Hair follicular keratinocyte (primary cell): ENCODE measurements around the gene POR. TPM values are rescaled to one million over a fixed set of nuclear protein-coding genes. Genes with fewer than 3 reads are reported as not detected.

ENCODE experiments used
- total RNA-seq: library from RNA; depleted of rRNA; stranded (reverse); fragments of >200 nt; gene quantifications from 2 replicates; pipeline ENCODE4 v1.2.3, GENCODE V29; 2015

POR gene
- 68.3 and 74.8 TPM in 2 replicates for total RNA-seq

DNA sequence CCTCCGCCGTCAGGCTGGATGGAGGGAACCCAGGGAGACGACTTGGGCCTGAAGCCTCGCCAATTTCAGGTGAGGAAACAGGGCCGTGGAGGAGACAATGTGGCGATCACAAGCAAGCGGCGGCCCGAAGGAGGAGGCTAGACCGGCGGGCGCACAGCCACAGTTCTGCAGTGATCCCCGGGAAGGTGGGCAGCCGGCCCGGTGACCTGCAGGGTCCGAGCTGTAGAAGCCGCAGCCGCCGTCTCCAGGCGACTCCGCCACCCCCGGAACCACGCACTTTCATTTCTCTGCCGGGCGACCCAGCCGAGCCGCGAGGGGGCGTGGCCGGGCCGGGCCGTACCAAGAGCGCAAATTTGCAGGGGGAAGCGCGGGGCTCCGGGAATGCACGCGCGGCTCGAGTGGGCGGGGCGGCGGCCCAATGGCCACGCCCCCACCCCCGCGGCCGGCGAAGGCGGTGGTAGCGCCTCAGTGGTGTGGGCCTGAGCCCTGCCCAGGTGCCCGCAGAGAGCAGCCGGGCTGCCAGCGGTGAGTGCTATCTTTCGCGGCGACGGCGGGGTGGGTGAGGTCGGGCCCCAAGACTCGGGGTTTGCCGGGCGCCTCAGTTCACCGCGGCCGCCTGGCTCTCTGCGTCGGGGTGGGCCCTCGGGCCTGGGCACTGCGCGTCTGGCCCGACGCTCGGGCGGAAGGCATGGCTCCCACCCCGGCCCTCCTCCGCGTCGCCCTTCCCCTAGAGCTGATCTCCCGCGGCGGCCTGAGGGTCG, at the start of gene POR:
Gene POR (plus strand): TSS at position 501 of the 761 bp plus-strand sequence. CDS start 38,847 bp downstream, outside the sequence.

DNA sequence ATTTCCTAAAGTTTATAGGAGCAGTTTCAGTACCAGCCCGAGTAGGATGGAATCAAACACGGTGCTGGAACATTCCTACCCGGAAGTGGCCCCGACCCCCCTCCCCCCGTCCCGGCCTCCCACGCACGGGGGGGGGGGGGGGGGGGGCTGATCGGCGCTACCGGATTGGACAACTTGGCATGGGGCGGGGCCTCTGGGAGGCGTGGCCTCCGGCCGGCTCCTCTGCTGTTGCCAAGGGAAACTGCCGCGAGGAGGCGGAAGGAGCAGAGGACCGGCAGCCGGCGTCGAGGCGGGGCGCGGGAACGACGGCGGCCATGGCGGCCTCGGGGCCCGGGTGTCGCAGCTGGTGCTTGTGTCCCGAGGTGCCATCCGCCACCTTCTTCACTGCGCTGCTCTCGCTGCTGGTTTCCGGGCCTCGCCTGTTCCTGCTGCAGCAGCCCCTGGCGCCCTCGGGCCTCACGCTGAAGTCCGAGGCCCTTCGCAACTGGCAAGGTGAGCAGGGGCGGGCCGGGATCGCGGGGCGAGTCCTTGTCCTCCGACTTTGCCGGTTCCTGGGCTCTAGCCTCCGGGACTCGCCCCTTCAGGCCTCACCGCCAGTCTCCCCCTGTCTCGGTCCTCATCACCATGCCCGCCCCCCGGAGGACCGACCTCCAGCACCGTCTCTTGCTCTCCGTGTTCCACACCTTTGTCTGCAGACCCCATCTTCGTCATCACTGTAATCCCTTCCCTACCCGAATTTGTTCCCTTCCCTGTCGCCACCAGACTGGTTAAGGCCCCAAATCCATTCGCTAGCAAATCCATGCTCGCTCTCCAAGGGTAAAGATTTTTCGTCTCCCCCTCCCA, 36.0 kb upstream of the POR start, which contains the start of gene RHBDD2:
Gene RHBDD2 (plus strand): TSS at position 266 of the 843 bp plus-strand sequence. CDS start 49 bp downstream, at position 315.

DNA sequence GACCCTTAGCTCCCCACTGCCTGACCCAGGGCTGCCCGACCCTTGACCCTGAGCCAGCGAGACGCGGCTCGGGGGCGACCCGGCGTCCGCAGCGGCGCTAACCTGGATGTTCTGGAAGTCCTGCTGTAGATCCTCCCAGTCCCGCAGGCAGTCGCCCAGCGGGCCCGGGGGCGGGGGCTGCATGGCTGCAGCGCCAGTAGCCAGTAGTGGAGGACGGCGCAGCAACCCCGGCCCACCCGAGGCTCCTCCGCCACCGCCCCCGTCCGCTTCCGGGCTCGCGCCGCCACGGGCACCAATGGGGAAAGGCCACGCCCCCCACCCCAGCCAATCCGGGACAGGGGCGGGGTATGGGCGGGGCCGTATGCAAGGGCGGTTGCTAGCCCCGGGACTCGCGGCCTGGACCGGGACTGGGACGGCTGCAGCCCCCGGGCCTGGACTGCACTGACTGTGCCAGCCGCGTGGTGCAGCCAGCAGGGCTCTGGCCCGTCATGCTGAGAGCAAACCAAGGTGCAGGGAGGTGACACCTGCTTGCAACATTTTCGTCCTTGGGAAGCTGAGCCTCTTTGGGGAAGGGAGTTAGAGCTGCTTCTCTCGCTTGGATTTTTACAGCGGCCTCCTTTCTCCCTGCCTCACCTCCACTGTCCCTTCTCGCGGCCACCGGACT, 79.6 kb downstream of the POR start, which contains the start of gene TMEM120A:
Gene TMEM120A (minus strand): TSS at position 208 of the 664 bp plus-strand sequence. CDS start 25 bp downstream, at position 183.

Other genes with a start within 250 kb of the POR start
- gene HIP1, start 176.2 kb upstream of the POR start, total RNA-seq: 6.3 and 7.2 TPM in 2 replicates
- gene CCL26, start 142.9 kb upstream of the POR start, total RNA-seq: not detected in 2 replicates
- gene CCL24, start 101.3 kb upstream of the POR start, total RNA-seq: not detected in 2 replicates
- gene RHBDD2, start 36.1 kb upstream of the POR start, total RNA-seq: 26.7 and 30.0 TPM in 2 replicates
- 16.5 and 23.3 TPM in 2 replicates for gene TMEM120A, start 79.4 kb downstream of the POR start, total RNA-seq
- gene STYXL1, start 132.8 kb downstream of the POR start, total RNA-seq: 53.4 and 78.9 TPM in 2 replicates
- gene MDH2, start 133.0 kb downstream of the POR start, total RNA-seq: 146 and 154 TPM in 2 replicates